ENCODE measurements around the gene PKD2.

The PKD2 gene
- 12.8 to 15.3 reads per million in 2 donors for total RNA-seq

GRCh38 chr4:88007304-88008121 lies at the start of gene PKD2:
Gene PKD2, plus strand, starts transcription at chr4:88007635. Its CDS starts 99 bp downstream, at chr4:88007734.
- peak; percentile 49 for DNase-seq

- no peak for DNase-seq
Observed at GRCh38 chr4:87961993-87962392, 45.4 kb upstream of the PKD2 start.

- DNase-seq: no peak
Observed at GRCh38 chr4:87962398-87963146, 44.9 kb upstream of the PKD2 start.

GRCh38 chr4:87965501-87965975 lies 41.9 kb upstream of the PKD2 start:
- no peak for DNase-seq

- no peak for DNase-seq
Observed at GRCh38 chr4:87966095-87966496, 41.3 kb upstream of the PKD2 start.

- DNase-seq: no peak
Observed at GRCh38 chr4:87967193-87967592, 40.2 kb upstream of the PKD2 start.

- no peak for DNase-seq
Observed at GRCh38 chr4:87970121-87970520, 37.3 kb upstream of the PKD2 start.

- DNase-seq: no peak
Observed at GRCh38 chr4:87971866-87972265, 35.6 kb upstream of the PKD2 start.

GRCh38 chr4:87973283-87974169 lies 33.9 kb upstream of the PKD2 start:
- DNase-seq: no peak

GRCh38 chr4:87974856-87975462 lies 32.5 kb upstream of the PKD2 start:
- DNase-seq: no peak

- no peak for DNase-seq
Observed at GRCh38 chr4:87975466-87975865, 32.0 kb upstream of the PKD2 start, which contains the start of gene SPP1. Gene SPP1, plus strand, starts transcription at chr4:87975714. Its CDS starts 1,182 bp downstream, at chr4:87976896.

- DNase-seq: no peak
Observed at GRCh38 chr4:87977521-87978278, 29.7 kb upstream of the PKD2 start.

- no peak for DNase-seq
Observed at GRCh38 chr4:87978681-87979080, 28.8 kb upstream of the PKD2 start.

- no peak for DNase-seq
Observed at GRCh38 chr4:87979810-87980209, 27.6 kb upstream of the PKD2 start.

- DNase-seq: no peak
Observed at GRCh38 chr4:87981486-87981885, 25.9 kb upstream of the PKD2 start.

GRCh38 chr4:87982036-87982435 lies 25.4 kb upstream of the PKD2 start:
- DNase-seq: no peak

GRCh38 chr4:87982446-87983010 lies 24.9 kb upstream of the PKD2 start:
- DNase-seq: no peak

- DNase-seq: no peak
Observed at GRCh38 chr4:87983996-87984395, 23.4 kb upstream of the PKD2 start.

GRCh38 chr4:87985097-87985886 lies 22.1 kb upstream of the PKD2 start:
- no peak for DNase-seq

- no peak for DNase-seq
Observed at GRCh38 chr4:87985887-87986200, 21.6 kb upstream of the PKD2 start.

- no peak for DNase-seq
Observed at GRCh38 chr4:87986508-87986907, 20.9 kb upstream of the PKD2 start.
